Prostate gland (tissue), 2 donors: ENCODE results near the gene SLC39A11.

ENCODE experiments used
- POLR2A ChIP-seq: fragments of 450-650 bp; IDR thresholded peaks from one replicate; pipeline ENCODE4 v1.6.1; 2016; ENCODE audit warnings: antibody characterized with exemption, mild to moderate bottlenecking
- POLR2AphosphoS5 ChIP-seq: sonication (generic); formaldehyde crosslinking; IDR thresholded peaks from one replicate; pipeline ENCODE4 v1.6.1; 2017; ENCODE audit warnings: antibody characterized with exemption
- TF ChIP-seq, protein P1 (sequence below), 4 experiments: fragments of 200-600 bp in 2 of 4; fragments of 450-650 bp in 2 of 4; sonication (generic) in 2 of 4; IDR thresholded peaks; 1 replicate in 3 of 4; 2 replicates in 1 of 4; pipeline ENCODE4 v1.5.1; 2016 to 2019; ENCODE audit warnings: antibody characterized with exemption in 4 of 4, mild to moderate bottlenecking in 2 of 4, moderate library complexity in 2 of 4

DNA sequence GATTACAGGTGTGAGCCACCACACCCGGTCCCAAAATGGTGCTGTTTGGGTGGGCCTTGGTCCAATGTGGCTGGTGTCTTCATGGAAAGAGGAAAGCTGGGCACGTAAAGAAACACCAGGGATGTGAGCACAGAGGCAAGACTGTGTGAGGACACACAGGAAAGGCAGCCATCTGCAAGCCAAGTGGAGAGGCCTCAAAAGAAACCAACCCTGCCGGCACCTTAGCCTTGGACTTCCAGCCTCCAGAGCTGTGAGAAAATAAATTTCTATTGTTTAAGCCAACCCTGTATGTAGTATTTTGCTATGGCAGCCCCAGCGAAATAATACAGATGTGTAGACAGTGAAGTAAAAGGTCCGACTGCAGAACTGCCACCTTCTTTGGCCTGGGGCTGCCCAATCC lies 68.7 kb downstream of the SLC39A11 start:
- TF ChIP-seq, protein P1, sequence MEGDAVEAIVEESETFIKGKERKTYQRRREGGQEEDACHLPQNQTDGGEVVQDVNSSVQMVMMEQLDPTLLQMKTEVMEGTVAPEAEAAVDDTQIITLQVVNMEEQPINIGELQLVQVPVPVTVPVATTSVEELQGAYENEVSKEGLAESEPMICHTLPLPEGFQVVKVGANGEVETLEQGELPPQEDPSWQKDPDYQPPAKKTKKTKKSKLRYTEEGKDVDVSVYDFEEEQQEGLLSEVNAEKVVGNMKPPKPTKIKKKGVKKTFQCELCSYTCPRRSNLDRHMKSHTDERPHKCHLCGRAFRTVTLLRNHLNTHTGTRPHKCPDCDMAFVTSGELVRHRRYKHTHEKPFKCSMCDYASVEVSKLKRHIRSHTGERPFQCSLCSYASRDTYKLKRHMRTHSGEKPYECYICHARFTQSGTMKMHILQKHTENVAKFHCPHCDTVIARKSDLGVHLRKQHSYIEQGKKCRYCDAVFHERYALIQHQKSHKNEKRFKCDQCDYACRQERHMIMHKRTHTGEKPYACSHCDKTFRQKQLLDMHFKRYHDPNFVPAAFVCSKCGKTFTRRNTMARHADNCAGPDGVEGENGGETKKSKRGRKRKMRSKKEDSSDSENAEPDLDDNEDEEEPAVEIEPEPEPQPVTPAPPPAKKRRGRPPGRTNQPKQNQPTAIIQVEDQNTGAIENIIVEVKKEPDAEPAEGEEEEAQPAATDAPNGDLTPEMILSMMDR (IDR thresholded peaks at IDR 0.05): no peak
- TF ChIP-seq POLR2AphosphoS5 (no peak), POLR2A (no peak)
